A673 (cell line): ENCODE data around the gene FAM20A. TPM values are rescaled to one million over a fixed set of nuclear protein-coding genes. Genes with fewer than 3 reads are reported as not detected.

Source experiments
- BruUV-seq: library from RNA; stranded (reverse); fragments of 400-500 nt; replicated peaks from 2 replicates; lab custom pipeline; 2021; lab: Mats Ljungman, UMichigan
- CTCF ChIA-PET: fragments of 300-600 bp; sonication (Branson Sonifier 250); formaldehyde crosslinking; loops from one replicate; lab custom pipeline; 2022; ENCODE audit warnings: antibody characterized with exemption; lab: Charles Lee
- POLR2A ChIA-PET: fragments of 300-600 bp; sonication (Branson Sonifier 250); formaldehyde crosslinking; loops from one replicate; lab custom pipeline; 2022; ENCODE audit warnings: antibody characterized with exemption; ENCODE audit not compliant: low non-redundant PET; lab: Charles Lee
- DNase-seq: peaks from one replicate; pipeline ENCODE4 v3.0.0-alpha.2; 2015; ENCODE audit warnings: low spot score
- H3K27ac ChIP-seq: fragments of 200-600 bp; sonication (generic); 2 replicates; pipeline ENCODE4 v1.5.1; 2016; ENCODE audit warnings: mixed run types, low read depth, mild to moderate bottlenecking, mixed read lengths, antibody characterized with exemption, low read length; ENCODE audit not compliant: poor library complexity, severe bottlenecking
- H3K27me3 ChIP-seq: fragments of 200-600 bp; sonication (generic); replicated peaks from 2 replicates; pipeline ENCODE4 v1.6.1; 2017; ENCODE audit warnings: mixed run types, low read depth, mild to moderate bottlenecking, mixed read lengths, antibody characterized with exemption, low read length; ENCODE audit not compliant: insufficient read depth, poor library complexity
- H3K36me3 ChIP-seq: fragments of 200-600 bp; sonication (generic); 2 replicates; pipeline ENCODE4 v1.6.1; 2016; ENCODE audit warnings: mixed run types, mild to moderate bottlenecking, mixed read lengths, antibody characterized with exemption, low read length; ENCODE audit not compliant: insufficient read depth, poor library complexity, severe bottlenecking
- H3K4me1 ChIP-seq: fragments of 200-600 bp; sonication (generic); 2 replicates; pipeline ENCODE4 v1.6.1; 2017; ENCODE audit warnings: mixed run types, mild to moderate bottlenecking, mixed read lengths, antibody characterized with exemption, low read length; ENCODE audit not compliant: insufficient read depth, poor library complexity, severe bottlenecking
- H3K4me3 ChIP-seq: fragments of 200-600 bp; sonication (generic); 2 replicates; pipeline ENCODE4 v1.5.1; 2016; ENCODE audit warnings: low read depth, mixed run types, mild to moderate bottlenecking, mixed read lengths, low read length; ENCODE audit not compliant: poor library complexity, severe bottlenecking
- H3K9me3 ChIP-seq: fragments of 200-600 bp; sonication (generic); 2 replicates; pipeline ENCODE4 v1.6.1; 2016; ENCODE audit warnings: mixed run types, low read depth, mild to moderate bottlenecking, mixed read lengths, antibody characterized with exemption, low read length; ENCODE audit not compliant: poor library complexity, severe bottlenecking
- EZH2 ChIP-seq: fragments of 200-600 bp; sonication (generic); IDR thresholded peaks from 2 replicates; pipeline ENCODE4 v1.6.1; 2017; ENCODE audit warnings: borderline replicate concordance, low read depth, mild to moderate bottlenecking, mixed read lengths, antibody characterized with exemption, low read length; ENCODE audit not compliant: poor library complexity, severe bottlenecking
- intact Hi-C: fragments of 100-400 bp; cut with micrococcal nuclease; formaldehyde crosslinking; loops from one replicate; pipeline ENCODE4 v1.10.0; 2022; ENCODE audit not compliant: unreplicated experiment
- total RNA-seq: library from RNA; stranded (reverse); gene quantifications from 2 replicates; pipeline ENCODE4 v1.2.3, GENCODE V29; 2021
- TF ChIP-seq, protein P1 (sequence below): fragments of 300-800, 200-600 bp; sonication (generic); conservative IDR thresholded peaks from 2 replicates; pipeline ENCODE4 v1.5.1; 2017; ENCODE audit warnings: low read depth, mild to moderate bottlenecking, antibody characterized with exemption, low read length, moderate library complexity, mixed read lengths

FAM20A gene
- total RNA-seq, 1 experiment from 2014 or later, result not detected

DNA sequence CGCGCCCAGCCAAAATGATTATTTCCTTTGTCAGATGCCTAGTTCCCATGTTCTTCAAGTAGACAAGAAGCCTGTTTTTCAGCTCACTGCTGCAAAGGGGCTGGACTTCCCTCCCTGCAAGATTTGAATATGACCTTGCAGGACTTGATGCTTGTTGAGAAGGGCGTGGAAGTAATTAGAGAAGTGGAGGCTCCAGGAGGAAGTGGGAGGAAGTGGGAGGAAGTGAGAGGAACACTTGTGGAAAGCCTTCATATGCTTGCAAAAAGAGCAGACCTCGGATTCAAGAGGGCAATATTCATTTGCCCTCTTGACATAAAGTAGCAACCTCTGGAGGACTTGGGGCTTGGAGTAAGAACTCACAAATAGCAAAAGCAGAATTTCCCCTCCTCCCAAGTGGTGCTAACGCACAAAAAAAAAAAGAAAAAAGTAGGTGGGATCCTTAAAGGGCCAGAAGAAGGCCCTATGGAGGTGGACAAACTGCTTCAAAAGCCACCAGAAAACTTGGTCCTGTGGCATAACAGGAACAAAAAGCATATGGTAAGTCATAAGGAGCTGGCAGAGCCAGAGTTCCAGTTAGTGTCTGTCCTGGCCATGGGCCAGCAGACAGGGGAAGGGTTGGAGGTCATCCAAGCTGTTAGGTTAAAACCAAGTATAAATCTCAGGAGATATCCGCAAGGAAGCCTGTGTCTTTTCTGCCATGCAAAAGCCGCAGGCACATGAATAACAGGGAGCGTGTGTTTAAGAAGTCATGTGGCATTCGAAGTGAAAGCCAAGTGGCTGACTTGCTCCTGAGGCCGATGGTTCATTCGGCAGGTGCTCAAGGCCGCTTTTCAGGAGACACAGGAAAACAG, 109.6 kb downstream of the FAM20A start:
- no peaks in the 10 kb centered on the region for H3K9me3 ChIP-seq
- no peak overlapping the region for H3K4me3 ChIP-seq
- H3K4me1 ChIP-seq, result no peaks in the 10 kb centered on the region
- BruUV-seq, result no TSS peak
- H3K36me3 ChIP-seq, result no peaks in the 10 kb centered on the region
- H3K27me3 ChIP-seq, result peaks cover 1% of the 10 kb centered on the region
- POLR2A ChIA-PET, result no interaction called here
- DNase-seq, result no peak
- intact Hi-C loops, result no loop called here
- H3K27ac ChIP-seq, result no peak overlapping the region
- TF ChIP-seq, protein P1, sequence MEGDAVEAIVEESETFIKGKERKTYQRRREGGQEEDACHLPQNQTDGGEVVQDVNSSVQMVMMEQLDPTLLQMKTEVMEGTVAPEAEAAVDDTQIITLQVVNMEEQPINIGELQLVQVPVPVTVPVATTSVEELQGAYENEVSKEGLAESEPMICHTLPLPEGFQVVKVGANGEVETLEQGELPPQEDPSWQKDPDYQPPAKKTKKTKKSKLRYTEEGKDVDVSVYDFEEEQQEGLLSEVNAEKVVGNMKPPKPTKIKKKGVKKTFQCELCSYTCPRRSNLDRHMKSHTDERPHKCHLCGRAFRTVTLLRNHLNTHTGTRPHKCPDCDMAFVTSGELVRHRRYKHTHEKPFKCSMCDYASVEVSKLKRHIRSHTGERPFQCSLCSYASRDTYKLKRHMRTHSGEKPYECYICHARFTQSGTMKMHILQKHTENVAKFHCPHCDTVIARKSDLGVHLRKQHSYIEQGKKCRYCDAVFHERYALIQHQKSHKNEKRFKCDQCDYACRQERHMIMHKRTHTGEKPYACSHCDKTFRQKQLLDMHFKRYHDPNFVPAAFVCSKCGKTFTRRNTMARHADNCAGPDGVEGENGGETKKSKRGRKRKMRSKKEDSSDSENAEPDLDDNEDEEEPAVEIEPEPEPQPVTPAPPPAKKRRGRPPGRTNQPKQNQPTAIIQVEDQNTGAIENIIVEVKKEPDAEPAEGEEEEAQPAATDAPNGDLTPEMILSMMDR, result no peak
- TF ChIP-seq EZH2, result no peak
- CTCF ChIA-PET, result no interaction called here

DNA sequence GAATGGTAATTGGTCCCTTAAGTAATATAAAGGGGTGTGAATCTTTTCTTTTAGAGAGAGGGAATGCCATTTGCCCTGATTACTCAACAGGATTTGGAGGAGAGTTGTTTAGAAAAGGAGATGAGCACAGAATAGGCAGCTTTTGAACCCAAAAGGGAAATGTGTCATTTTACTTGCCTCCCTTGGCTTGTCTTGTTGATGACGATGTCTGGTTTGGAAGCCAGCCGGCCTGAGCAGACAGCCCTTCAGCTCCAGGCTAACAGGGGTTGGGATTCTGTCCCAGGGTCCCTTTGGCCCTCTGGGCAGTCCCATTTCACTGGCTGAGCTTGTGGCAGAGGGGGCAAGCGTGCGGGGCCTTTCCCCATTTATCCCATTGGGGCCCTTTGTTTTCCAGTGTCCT, 111.2 kb downstream of the FAM20A start:
- intact Hi-C loops, result no loop called here
- DNase-seq, result no peak
- TF ChIP-seq EZH2, result no peak
- TF ChIP-seq, protein P1, result no peak
- ChIA-PET CTCF (no interaction called here), POLR2A (no interaction called here)
- H3K9me3 ChIP-seq, result no peaks in the 10 kb centered on the region
- no peak overlapping the region for H3K27ac ChIP-seq
- no peak overlapping the region for H3K4me3 ChIP-seq
- peaks cover 12% of the 10 kb centered on the region for H3K27me3 ChIP-seq
- no peaks in the 10 kb centered on the region for H3K36me3 ChIP-seq
- BruUV-seq, result no TSS peak
- no peaks in the 10 kb centered on the region for H3K4me1 ChIP-seq

Other genes with a start within 250 kb of the FAM20A start
- gene WIPI1, start 143.9 kb downstream of the FAM20A start, total RNA-seq, result 0.43 and 1.2 TPM in 2 replicates
- 168 and 183 TPM in 2 replicates for gene PRKAR1A, start 88.9 kb downstream of the FAM20A start, total RNA-seq